HepG2 (cell line): ENCODE results near the gene KDM1B. TPM values are rescaled to one million over a fixed set of nuclear protein-coding genes. Genes with fewer than 3 reads are reported as not detected.
A peak's percentile ranks its signal among the peaks of the same experiment; 100 is the strongest.

Experiments
- HNF4G ChIP-seq, 2 experiments: sonication (generic) in 1 of 2; formaldehyde crosslinking in 1 of 2; IDR thresholded peaks; 2 replicates each; pipeline versions ENCODE4 v1.4.0 to v1.6.1; 2011 to 2020; ENCODE audit warnings: borderline replicate concordance in 2 of 2, low read depth in 2 of 2, mild to moderate bottlenecking in 2 of 2, low read length in 1 of 2, missing genetic modification reagents in 1 of 2, moderate library complexity in 1 of 2
- MAF1 ChIP-seq: sonication (generic); formaldehyde crosslinking; IDR thresholded peaks from 2 replicates; pipeline ENCODE4 v1.5.0; 2020; ENCODE audit warnings: missing genetic modification reagents, borderline replicate concordance
- MAFG ChIP-seq: sonication (generic); formaldehyde crosslinking; IDR thresholded peaks from 2 replicates; pipeline ENCODE4 v1.5.1; 2020; ENCODE audit warnings: mild to moderate bottlenecking, missing genetic modification reagents
- NCOR1 ChIP-seq: fragments of 200-600 bp; sonication (generic); IDR thresholded peaks from 2 replicates; pipeline ENCODE4 v1.7.0; 2017; ENCODE audit warnings: antibody characterized with exemption, low read length, borderline replicate concordance
- SETDB1 ChIP-seq: sonication (generic); formaldehyde crosslinking; IDR thresholded peaks from 2 replicates; pipeline ENCODE4 v1.5.1; 2020; ENCODE audit warnings: missing genetic modification reagents, mild to moderate bottlenecking, borderline replicate concordance
- SMAD1 ChIP-seq: sonication (generic); formaldehyde crosslinking; IDR thresholded peaks from 2 replicates; pipeline ENCODE4 v1.4.0; 2020; ENCODE audit warnings: missing genetic modification reagents, low read depth, mild to moderate bottlenecking, borderline replicate concordance
- ZNF3 ChIP-seq: IDR thresholded peaks from 2 replicates; pipeline ENCODE4 v1.7.0; 2017; ENCODE audit warnings: inconsistent platforms
- ZNF329 ChIP-seq: sonication (generic); formaldehyde crosslinking; IDR thresholded peaks from 2 replicates; pipeline ENCODE4 v1.9.0; 2021; ENCODE audit warnings: low read depth, mild to moderate bottlenecking, missing genetic modification reagents
- ZNF652 ChIP-seq: IDR thresholded peaks from 2 replicates; pipeline ENCODE4 v1.6.1; 2016; ENCODE audit warnings: low read depth, borderline replicate concordance
- ZNF703 ChIP-seq: sonication (generic); formaldehyde crosslinking; IDR thresholded peaks from 2 replicates; pipeline ENCODE4 v1.5.1; 2020; ENCODE audit warnings: missing genetic modification reagents, mild to moderate bottlenecking, moderate library complexity, borderline replicate concordance
- polyA plus RNA-seq, 8 experiments: library from polyadenylated mRNA; depleted of rRNA in 3 of 8; stranded (reverse) in 7 of 8; unstranded in 1 of 8; fragments of >200 nt; fragmentation: Illumina TruSeq in 4 of 8; extraction: Trizol in 4 of 8; gene quantifications; 2 replicates each; pipeline versions ENCODE4 v1.2.1 to v1.2.3, GENCODE V29; 2011 to 2016; ENCODE audit warnings: low read depth in 4 of 8, missing spikeins in 1 of 8, mixed read lengths in 1 of 8; ENCODE audit not compliant: insufficient read depth in 1 of 8
- total RNA-seq, 5 experiments: library from RNA; depleted of rRNA; stranded (reverse); fragments of >200 nt; fragmentation: Illumina TruSeq; extraction: Trizol; gene quantifications; 2 replicates each; pipeline ENCODE4 v1.2.3, GENCODE V29; 2016; ENCODE audit warnings: low read depth in 1 of 5
- TF ChIP-seq, protein P1 (sequence below): sonication (generic); formaldehyde crosslinking; IDR thresholded peaks from 2 replicates; pipeline ENCODE4 v1.4.0; 2020; ENCODE audit warnings: missing genetic modification reagents, borderline replicate concordance
- TF ChIP-seq, protein P2 (sequence below): fragments of 450-650 bp; IDR thresholded peaks from 2 replicates; pipeline ENCODE4 v1.6.1; 2017; ENCODE audit warnings: mild to moderate bottlenecking
- TF ChIP-seq, protein P3 (sequence below): sonication (generic); formaldehyde crosslinking; IDR thresholded peaks from 2 replicates; pipeline ENCODE4 v1.4.0; 2020; ENCODE audit warnings: missing genetic modification reagents
- TF ChIP-seq, protein P4 (sequence below): sonication (generic); formaldehyde crosslinking; IDR thresholded peaks from 2 replicates; pipeline ENCODE4 v1.5.0; 2020; ENCODE audit warnings: mild to moderate bottlenecking, missing genetic modification reagents, borderline replicate concordance

The KDM1B gene
- total and polyA plus RNA-seq, 2 of the 13 experiments (the other 11 are each of a cell fraction or from before 2014, with no cell fraction given), result 9.8 to 13.2 TPM

DNA sequence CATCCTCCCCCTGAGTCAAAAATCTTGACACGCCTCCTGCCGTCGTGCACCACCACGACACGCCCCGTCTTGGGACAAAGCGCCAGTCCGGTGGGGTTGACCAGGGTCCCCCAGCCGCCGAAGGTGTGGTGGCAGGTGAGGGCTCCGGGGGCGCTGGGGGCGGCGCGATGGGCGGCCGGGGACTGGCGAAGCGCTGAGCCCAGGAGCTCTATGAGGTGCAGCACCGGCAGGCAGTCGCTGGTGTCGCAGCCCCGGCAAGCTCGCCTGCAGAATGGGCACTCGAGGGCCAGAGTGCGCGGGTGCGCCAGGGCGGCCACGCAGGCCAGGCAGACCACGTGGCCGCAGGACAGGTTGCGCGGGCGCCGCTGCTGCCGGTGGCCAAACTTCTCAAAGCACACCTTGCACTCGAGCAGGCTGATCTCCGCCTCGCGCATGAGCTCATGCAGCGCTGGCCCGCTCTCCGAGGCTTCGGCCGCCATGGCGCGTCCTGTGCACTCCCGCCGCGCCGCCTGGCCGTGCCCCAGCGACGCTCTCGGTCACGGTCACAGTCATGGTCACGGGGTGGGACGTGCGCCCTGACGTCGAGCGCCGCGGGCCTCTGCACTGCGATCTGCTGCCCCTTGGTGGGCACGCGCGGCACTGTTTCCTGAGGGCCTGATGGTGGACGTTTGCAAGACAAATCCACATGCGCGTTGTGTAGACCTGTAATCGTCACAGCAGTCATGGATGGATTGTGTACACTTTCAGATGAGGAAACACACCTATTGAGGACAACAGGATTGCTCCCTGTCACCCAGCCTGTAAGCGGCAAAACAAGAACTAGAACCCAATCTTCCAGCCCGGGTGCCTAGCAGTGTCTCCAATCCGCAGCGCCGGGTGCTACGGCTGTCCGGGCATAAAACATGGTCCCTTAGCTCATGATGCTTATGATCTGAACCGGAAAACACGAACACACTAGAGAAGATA is 32.8 kb upstream of the KDM1B start, which contains the start of gene NHLRC1 (continued):
- TF ChIP-seq, protein P1, sequence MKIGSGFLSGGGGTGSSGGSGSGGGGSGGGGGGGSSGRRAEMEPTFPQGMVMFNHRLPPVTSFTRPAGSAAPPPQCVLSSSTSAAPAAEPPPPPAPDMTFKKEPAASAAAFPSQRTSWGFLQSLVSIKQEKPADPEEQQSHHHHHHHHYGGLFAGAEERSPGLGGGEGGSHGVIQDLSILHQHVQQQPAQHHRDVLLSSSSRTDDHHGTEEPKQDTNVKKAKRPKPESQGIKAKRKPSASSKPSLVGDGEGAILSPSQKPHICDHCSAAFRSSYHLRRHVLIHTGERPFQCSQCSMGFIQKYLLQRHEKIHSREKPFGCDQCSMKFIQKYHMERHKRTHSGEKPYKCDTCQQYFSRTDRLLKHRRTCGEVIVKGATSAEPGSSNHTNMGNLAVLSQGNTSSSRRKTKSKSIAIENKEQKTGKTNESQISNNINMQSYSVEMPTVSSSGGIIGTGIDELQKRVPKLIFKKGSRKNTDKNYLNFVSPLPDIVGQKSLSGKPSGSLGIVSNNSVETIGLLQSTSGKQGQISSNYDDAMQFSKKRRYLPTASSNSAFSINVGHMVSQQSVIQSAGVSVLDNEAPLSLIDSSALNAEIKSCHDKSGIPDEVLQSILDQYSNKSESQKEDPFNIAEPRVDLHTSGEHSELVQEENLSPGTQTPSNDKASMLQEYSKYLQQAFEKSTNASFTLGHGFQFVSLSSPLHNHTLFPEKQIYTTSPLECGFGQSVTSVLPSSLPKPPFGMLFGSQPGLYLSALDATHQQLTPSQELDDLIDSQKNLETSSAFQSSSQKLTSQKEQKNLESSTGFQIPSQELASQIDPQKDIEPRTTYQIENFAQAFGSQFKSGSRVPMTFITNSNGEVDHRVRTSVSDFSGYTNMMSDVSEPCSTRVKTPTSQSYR (CRISPR knock-in tag), result peak; percentile 96
- TF ChIP-seq ZNF703 (peak; percentile 66; the same call in 1 of the 2 replicates), ZNF3 (no peak; the same call in 1 of the 2 replicates), MAF1 (CRISPR knock-in tag) (0 out of 2 replicates have a peak, but pooled peaks have one; percentile 82), MAFG (CRISPR knock-in tag) (peak; percentile 44; the same call in 1 of the 2 replicates), SMAD1 (CRISPR knock-in tag) (peak; percentile 98; the same call in 1 of the 2 replicates), ZNF329 (CRISPR knock-in tag) (peak; percentile 93), SETDB1 (CRISPR knock-in tag) (no peak), NCOR1 (peak; percentile 92; the same call in 1 of the 2 replicates), ZNF652 (CRISPR knock-in tag) (no peak; the same call in 1 of the 2 replicates), HNF4G (IDR thresholded peaks at IDR 0.05; ENCODE audit: borderline replicate concordance, low read depth, low read length) (no peak), HNF4G (CRISPR knock-in tag; IDR thresholded peaks at IDR 0.05; ENCODE audit: borderline replicate concordance, low read depth) (peak; percentile 72; the same call in 1 of the 2 replicates)
- TF ChIP-seq, protein P2, sequence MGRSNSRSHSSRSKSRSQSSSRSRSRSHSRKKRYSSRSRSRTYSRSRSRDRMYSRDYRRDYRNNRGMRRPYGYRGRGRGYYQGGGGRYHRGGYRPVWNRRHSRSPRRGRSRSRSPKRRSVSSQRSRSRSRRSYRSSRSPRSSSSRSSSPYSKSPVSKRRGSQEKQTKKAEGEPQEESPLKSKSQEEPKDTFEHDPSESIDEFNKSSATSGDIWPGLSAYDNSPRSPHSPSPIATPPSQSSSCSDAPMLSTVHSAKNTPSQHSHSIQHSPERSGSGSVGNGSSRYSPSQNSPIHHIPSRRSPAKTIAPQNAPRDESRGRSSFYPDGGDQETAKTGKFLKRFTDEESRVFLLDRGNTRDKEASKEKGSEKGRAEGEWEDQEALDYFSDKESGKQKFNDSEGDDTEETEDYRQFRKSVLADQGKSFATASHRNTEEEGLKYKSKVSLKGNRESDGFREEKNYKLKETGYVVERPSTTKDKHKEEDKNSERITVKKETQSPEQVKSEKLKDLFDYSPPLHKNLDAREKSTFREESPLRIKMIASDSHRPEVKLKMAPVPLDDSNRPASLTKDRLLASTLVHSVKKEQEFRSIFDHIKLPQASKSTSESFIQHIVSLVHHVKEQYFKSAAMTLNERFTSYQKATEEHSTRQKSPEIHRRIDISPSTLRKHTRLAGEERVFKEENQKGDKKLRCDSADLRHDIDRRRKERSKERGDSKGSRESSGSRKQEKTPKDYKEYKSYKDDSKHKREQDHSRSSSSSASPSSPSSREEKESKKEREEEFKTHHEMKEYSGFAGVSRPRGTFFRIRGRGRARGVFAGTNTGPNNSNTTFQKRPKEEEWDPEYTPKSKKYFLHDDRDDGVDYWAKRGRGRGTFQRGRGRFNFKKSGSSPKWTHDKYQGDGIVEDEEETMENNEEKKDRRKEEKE, result no peak
- TF ChIP-seq, protein P3, sequence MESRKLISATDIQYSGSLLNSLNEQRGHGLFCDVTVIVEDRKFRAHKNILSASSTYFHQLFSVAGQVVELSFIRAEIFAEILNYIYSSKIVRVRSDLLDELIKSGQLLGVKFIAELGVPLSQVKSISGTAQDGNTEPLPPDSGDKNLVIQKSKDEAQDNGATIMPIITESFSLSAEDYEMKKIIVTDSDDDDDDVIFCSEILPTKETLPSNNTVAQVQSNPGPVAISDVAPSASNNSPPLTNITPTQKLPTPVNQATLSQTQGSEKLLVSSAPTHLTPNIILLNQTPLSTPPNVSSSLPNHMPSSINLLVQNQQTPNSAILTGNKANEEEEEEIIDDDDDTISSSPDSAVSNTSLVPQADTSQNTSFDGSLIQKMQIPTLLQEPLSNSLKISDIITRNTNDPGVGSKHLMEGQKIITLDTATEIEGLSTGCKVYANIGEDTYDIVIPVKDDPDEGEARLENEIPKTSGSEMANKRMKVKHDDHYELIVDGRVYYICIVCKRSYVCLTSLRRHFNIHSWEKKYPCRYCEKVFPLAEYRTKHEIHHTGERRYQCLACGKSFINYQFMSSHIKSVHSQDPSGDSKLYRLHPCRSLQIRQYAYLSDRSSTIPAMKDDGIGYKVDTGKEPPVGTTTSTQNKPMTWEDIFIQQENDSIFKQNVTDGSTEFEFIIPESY (CRISPR knock-in tag), result peak; percentile 95; the same call in 1 of the 2 replicates
- TF ChIP-seq, protein P4, sequence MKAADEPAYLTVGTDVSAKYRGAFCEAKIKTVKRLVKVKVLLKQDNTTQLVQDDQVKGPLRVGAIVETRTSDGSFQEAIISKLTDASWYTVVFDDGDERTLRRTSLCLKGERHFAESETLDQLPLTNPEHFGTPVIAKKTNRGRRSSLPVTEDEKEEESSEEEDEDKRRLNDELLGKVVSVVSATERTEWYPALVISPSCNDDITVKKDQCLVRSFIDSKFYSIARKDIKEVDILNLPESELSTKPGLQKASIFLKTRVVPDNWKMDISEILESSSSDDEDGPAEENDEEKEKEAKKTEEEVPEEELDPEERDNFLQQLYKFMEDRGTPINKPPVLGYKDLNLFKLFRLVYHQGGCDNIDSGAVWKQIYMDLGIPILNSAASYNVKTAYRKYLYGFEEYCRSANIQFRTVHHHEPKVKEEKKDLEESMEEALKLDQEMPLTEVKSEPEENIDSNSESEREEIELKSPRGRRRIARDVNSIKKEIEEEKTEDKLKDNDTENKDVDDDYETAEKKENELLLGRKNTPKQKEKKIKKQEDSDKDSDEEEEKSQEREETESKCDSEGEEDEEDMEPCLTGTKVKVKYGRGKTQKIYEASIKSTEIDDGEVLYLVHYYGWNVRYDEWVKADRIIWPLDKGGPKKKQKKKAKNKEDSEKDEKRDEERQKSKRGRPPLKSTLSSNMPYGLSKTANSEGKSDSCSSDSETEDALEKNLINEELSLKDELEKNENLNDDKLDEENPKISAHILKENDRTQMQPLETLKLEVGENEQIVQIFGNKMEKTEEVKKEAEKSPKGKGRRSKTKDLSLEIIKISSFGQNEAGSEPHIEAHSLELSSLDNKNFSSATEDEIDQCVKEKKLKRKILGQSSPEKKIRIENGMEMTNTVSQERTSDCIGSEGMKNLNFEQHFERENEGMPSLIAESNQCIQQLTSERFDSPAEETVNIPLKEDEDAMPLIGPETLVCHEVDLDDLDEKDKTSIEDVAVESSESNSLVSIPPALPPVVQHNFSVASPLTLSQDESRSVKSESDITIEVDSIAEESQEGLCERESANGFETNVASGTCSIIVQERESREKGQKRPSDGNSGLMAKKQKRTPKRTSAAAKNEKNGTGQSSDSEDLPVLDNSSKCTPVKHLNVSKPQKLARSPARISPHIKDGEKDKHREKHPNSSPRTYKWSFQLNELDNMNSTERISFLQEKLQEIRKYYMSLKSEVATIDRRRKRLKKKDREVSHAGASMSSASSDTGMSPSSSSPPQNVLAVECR (CRISPR knock-in tag), result peak; percentile 84
